Measurements from ENCODE around the gene DRAP1.
"Not testable (repeated sequence)": the region's sequence is repeated elsewhere in the genome, so short reads cannot be mapped to it uniquely, and the experiment has no call there.

DRAP1 gene

DNA sequence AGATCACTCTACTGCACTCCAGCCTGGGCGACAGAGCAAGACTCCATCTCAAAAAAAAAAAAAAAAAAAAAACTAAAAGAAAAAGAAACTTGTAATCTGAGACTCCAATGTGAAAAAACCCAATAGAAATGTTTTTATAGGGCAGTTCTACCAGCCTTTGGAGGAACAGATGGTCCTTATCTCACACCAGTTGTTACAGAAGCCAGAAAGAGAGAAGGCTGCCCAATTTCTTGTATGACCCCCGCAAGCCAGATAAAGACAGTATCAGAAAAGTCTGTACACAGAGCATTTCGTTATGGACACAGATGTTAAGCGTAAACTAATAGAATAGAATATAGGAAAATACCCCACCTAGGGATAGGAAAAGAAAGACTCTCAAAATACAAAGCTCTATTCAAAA, 14.8 kb downstream of the DRAP1 start:
- no peak for DNase-seq

DNA sequence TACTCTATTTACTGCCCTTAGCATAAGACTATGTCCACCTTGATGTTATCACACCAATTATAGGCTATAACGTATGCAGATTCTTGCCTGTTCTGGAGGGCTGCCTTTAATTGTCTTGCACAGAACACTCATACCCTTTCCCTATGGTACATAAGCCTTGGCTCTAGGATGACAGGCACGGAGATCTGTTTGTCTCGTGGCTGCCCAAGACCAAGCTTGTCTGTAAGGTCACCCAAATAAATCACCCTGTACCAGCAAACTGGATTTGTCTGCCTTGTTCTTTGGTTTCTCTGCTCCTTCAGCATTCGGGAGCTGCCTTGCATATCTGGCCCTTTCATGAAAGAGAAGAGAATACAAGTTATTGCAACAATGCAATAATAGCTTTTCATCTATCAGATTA, 18.5 kb downstream of the DRAP1 start:
- no peak for DNase-seq

- DNase-seq = no peak
These were observed 22.6 kb downstream of the DRAP1 start for GRCh38 chr11:65941720-65942310.

DNA sequence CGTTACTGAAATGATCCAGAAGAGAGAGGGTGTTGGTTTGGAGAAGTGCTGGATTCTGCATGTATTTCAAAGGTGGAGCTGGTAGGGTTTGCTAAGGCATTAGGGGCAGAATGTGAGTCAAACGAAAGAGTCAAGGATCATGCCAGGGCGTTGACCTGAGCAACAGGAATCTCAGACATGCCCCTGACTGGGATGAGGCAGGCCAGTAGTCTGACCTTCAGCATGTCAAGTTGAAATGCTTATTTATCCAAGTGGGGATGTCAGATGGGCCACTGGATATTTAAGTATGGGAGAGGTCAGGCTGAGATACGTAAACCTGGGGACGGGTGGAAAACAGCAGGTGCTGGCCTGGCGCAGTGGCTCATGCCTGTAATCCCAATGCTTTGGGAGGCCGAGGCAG, 23.3 kb downstream of the DRAP1 start:
- no peak for DNase-seq

DNA sequence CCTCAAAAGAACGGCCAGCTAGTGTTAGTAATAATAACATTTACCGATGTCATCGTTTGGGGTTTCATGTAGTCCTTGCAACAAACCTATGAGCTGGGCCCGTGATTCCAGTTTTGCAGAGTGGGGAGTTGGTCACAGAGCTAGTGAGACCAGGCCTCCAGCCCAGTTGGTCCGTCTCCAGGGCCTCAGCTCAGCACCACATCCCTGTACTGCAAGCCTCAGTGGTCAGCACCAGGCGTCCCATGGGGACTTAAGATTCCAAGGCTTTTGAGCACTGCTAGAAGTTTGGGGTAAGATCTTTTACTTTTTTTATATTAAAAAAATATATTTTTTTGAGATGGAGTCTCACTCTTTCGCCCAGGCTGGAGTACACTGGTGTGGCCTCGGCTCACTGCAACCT, 25.0 kb downstream of the DRAP1 start:
- no peak for DNase-seq

DNA sequence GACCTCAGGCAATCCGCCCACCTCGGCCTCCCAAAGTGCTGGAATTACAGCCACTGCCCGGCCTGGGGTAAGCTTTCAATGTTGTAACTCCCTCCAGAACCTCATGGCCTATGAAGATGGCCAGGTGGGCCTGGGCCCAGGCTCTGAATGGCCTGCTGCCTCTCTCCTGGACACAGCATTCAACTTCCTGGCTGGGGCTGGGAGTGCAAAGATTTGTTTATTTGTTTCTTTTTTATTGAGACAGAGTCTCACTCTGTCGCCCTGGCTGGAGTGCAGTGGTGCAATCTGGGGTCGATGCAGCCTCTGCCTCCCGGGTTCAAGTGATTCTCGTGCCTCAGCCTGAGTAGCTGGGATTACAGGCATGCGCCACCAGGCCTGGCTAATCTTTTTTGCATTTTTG, 25.5 kb downstream of the DRAP1 start:
- DNase-seq = no peak

- DNase-seq = no peak
These were observed 26.2 kb downstream of the DRAP1 start, which contains the start of gene TSGA10IP for GRCh38 chr11:65945430-65945911. TSS of gene TSGA10IP (plus strand) at chr11:65945480. CDS start at chr11:65945676, 196 bp downstream.

- no peak for DNase-seq
These were observed 26.8 kb downstream of the DRAP1 start for GRCh38 chr11:65945941-65946558.

GRCh38 chr11:65946655-65947054, 27.4 kb downstream of the DRAP1 start:
- DNase-seq = no peak

GRCh38 chr11:65947133-65947532, 27.9 kb downstream of the DRAP1 start:
- DNase-seq = no peak

GRCh38 chr11:65947603-65948125, 28.4 kb downstream of the DRAP1 start:
- no peak for DNase-seq

- DNase-seq = not testable (repeated sequence)
These were observed 31.5 kb downstream of the DRAP1 start for GRCh38 chr11:65950711-65951110.

GRCh38 chr11:65951641-65952040, 32.4 kb downstream of the DRAP1 start:
- not testable (repeated sequence) for DNase-seq

DNA sequence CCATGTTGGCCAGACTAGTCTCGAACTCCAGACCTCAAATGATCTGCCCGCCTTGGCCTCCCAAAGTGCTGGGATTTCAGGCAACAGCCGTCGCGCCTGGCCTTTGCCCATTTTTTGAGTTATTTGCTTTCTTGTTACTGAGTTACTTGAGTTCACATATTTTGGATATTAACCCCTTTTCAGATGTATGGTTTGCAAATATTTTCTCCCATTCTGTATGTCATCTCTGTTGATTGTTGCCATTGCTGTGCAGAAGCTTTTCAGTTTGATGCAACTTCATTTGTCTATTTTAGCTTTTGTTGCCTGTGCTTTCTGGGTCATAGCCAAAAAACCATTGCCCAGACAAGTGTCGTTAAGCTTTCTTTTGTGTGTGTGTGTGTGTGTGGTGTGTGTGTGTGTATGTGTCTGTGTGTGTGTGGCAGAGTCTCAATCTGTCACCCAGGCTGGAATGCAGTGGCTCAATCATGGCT, 32.9 kb downstream of the DRAP1 start:
- DNase-seq = no peak

DNA sequence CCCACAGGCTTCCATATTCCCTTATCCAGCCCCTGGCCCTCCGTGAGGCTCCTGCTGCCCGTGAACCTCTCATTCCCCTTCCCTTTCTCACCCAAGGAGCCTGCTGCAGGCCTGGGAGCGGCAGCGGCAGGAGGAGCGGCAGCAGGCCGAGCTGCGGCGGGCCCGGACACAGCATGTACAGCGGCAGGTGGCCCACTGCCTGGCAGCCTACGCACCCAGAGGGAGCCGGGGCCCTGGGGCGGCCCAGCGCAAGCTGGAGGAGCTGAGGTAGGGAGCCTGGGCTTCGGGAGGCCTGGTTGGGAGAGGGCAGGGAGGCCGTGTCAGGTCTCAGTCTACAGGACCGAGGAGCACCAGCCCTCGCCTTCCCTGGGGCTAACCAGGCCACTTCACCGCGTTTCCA, 34.2 kb downstream of the DRAP1 start:
- no peak for DNase-seq

GRCh38 chr11:65954771-65955170, 35.5 kb downstream of the DRAP1 start:
- DNase-seq = no peak

GRCh38 chr11:65958291-65958690, 39.1 kb downstream of the DRAP1 start:
- DNase-seq = no peak

DNA sequence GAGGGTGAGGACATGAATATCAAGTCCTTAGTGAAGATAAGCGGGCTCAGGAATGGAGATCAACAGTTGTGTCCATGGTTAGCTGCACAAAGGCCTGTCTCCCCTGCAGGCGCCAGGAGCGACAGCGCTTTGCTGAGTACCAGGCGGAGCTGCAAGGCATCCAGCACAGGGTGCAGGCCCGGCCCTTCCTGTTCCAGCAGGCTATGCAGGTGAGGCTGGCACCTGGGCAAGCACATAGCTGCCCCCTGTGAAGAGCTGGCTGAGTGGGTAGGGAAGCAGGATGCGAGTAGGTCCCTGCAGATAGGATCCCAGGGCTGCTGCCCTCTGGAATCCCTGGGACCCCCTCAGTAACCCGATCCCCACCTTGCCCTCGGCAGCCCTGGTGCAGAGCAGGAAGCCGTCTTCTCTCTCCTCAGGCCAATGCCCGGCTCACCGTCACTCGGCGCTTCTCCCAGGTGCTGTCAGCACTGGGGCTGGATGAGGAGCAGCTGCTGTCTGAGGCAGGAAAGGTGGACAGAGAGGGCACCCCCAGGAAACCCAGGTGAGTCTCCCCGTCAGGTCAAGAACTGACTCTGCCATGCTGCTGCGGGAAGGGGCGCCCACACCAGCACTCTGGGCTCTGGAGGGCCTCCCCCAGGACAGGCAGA, 39.7 kb downstream of the DRAP1 start:
- no peak for DNase-seq

DNA sequence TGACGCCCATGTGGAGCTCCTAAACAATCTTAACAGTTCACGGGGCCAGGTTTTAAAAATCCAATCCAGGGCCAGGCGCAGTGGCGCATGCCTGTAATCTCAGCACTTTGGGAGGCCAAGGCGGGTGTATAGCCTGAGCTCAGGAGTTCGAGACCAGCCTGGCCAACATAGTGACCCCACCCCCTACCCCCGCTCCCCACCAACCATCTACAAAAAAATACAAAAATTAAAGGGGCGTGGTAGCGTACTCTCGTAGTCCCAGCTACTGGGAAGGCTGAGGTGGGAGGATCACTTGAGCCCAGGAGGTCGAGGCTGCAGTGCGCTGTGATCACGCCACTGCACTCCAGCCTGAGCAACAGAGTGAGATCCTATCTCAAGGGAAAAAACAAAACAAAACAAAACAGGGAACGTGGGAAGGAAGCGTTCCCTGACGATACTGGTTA, 41.6 kb downstream of the DRAP1 start:
- DNase-seq = no peak

- peak; percentile 95 for DNase-seq
These were observed 42.3 kb downstream of the DRAP1 start, which contains the start of gene SART1 for GRCh38 chr11:65961267-65962140. TSS of gene SART1 (plus strand) at chr11:65961734. CDS start at chr11:65961781, 47 bp downstream.

GRCh38 chr11:65962141-65962564, 42.9 kb downstream of the DRAP1 start:
- DNase-seq = no peak

DNA sequence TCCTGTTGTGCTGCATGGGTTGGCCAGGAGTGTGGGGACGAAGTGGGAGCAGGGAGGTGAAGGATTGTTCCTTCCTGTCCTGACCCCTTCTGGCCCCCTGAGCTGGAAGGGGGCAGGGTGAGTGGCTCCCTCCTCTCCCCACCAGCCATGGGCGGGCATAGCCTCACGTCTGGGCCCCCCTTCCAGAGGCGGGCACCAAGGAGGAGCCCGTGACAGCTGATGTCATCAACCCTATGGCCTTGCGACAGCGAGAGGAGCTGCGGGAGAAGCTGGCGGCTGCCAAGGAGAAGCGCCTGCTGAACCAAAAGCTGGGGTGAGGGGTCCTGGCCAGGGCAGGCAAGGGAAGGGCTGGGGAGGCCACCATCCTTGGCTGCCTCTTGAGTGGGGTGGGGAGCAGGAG, 45.7 kb downstream of the DRAP1 start:
- DNase-seq = no peak

Data from activated gamma-delta T cell treated with Interleukin-2 at 50 U/mL for 16 hours (primary cell).